Fibroblast of villous mesenchyme (primary cell): ENCODE data around the gene TRIM8. TPM values are rescaled to one million over a fixed set of nuclear protein-coding genes. Genes with fewer than 3 reads are reported as not detected.
"Not testable (repeated sequence)": the region's sequence is repeated elsewhere in the genome, so short reads cannot be mapped to it uniquely, and the experiment has no call there.

Source experiments
- DNase-seq: peaks from one replicate; pipeline ENCODE4 v3.0.0-alpha.2; 2010; ENCODE audit warnings: low read depth
- H3K4me3 ChIP-seq: 2 replicates; pipeline ENCODE4 v1.5.1; 2011; ENCODE audit warnings: low read depth, mild to moderate bottlenecking, low read length
- CTCF ChIP-seq: IDR thresholded peaks from 2 replicates; pipeline ENCODE4 v1.5.1; 2012; ENCODE audit warnings: low read depth, mild to moderate bottlenecking, low read length; ENCODE audit not compliant: insufficient read depth
- total RNA-seq: library from RNA; depleted of rRNA; stranded (reverse); fragments of >200 nt; gene quantifications from 2 replicates; pipeline ENCODE4 v1.2.3, GENCODE V29; 2012

The TRIM8 gene
- total RNA-seq, 1 donor = 116 TPM

GRCh38 chr10:102681696-102682095, 37.4 kb downstream of the TRIM8 start:
- H3K4me3 ChIP-seq = no peak overlapping the region
- TF ChIP-seq CTCF = no peak
- no peak for DNase-seq

- H3K4me3 ChIP-seq = no peak overlapping the region
- no peak for TF ChIP-seq CTCF
- no peak for DNase-seq
Measured at GRCh38 chr10:102682416-102682815, 38.1 kb downstream of the TRIM8 start.

GRCh38 chr10:102682981-102683380, 38.7 kb downstream of the TRIM8 start:
- no peak overlapping the region for H3K4me3 ChIP-seq
- no peak for TF ChIP-seq CTCF
- DNase-seq = no peak

- H3K4me3 ChIP-seq = no peak overlapping the region
- no peak for TF ChIP-seq CTCF
- no peak for DNase-seq
Measured at GRCh38 chr10:102683736-102684135, 39.5 kb downstream of the TRIM8 start.

GRCh38 chr10:102691285-102692066, 47.2 kb downstream of the TRIM8 start:
- H3K4me3 ChIP-seq = no peak overlapping the region
- peak; percentile 79 for DNase-seq
- TF ChIP-seq CTCF = no peak

GRCh38 chr10:102695401-102695800, 51.1 kb downstream of the TRIM8 start:
- not testable (repeated sequence) for H3K4me3 ChIP-seq, DNase-seq

GRCh38 chr10:102696736-102697135, 52.5 kb downstream of the TRIM8 start:
- no peak for DNase-seq
- H3K4me3 ChIP-seq = no peak overlapping the region
- no peak for TF ChIP-seq CTCF
